ENCODE measurements around the gene RTP2.

- TF ChIP-seq HCFC1 (IDR thresholded peaks at IDR 0.05; ENCODE audit: low read length) (no peak), GABPA (IDR thresholded peaks at IDR 0.05; ENCODE audit: low read depth) (no peak)
Observed at GRCh38 chr3:187722206-187722612, 19.9 kb upstream of the RTP2 start.

Measured in GM12878 (cell line).